ENCODE results near the gene CHCHD3.

DNA sequence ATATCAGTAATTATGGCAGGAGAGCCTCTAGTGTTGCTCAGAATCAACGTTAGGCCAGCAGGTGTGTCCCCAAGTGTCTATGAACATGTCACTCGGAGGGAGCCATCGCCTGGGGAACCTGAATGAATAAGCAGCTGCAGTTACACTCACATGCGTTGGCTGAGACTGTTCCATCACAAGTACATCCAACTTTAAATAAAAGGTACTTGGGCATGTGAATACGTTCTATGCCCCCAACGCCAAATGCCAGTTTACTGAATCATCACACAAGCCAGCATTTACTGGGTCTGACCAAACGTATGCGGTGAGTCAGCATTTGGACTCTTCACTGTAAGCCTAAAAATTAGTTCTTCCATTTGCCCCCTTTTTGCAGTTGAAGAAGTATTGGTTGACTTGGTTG lies 298.1 kb downstream of the CHCHD3 start:
- TF ChIP-seq REST (IDR thresholded peaks at IDR 0.05; ENCODE audit: insufficient read depth in 1 of 2, low read depth in 2 of 2, low read length in 2 of 2), result no peak
- no peak for TF ChIP-seq POLR2AphosphoS5 (IDR thresholded peaks at IDR 0.05; ENCODE audit: low read depth, low read length)
- TF ChIP-seq TAF1 (IDR thresholded peaks at IDR 0.05; ENCODE audit: borderline replicate concordance, insufficient read depth, low read length), result no peak
- TF ChIP-seq SIN3A (IDR thresholded peaks at IDR 0.05; ENCODE audit: borderline replicate concordance, insufficient read depth, low read length), result no peak
